ENCODE results near the gene PNPLA6. TPM values are rescaled to one million over a fixed set of nuclear protein-coding genes. Genes with fewer than 3 reads are reported as not detected.

Gene PNPLA6
- total RNA-seq, 1 donor from 2014 or later: 116 TPM

DNA sequence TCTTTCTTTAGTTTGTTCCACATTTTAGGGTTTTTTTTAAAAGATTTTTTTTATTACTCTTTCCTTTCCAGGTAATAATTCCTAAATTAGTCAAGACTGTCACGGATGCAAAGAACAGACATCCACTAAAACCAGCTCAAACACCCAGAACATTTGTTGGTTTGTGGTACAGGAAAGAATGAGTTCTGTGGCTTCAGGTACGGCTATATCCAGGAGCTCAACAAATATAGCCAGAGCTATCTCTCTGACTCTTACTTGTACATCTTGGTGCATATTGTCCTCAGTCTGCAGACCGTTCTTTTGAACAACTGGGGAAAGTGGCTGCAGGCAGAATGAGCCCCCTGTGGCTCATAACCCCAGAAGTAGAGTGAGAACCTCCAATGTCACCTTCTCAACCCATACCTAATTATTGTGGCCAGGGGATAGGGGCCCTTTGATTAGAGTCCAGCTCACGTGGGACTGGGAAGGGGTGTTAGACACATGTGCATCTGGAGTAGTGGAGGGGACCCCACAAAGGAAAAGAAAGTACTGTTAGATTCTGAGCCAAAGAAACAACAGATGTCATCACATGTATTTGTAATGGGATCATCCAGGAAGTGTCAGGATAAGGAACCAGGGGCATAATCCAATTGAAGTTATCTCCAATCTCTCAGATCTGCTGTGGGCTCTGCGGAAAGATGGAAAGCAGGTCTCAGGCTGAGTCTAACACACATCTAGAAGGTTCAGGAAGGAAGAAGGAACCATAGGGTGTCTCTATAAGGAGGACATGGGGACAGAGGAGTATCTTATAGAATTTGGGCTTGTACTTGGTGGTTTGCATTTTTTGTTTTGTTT lies 21.5 kb upstream of the PNPLA6 start:
- TF ChIP-seq, protein P1, sequence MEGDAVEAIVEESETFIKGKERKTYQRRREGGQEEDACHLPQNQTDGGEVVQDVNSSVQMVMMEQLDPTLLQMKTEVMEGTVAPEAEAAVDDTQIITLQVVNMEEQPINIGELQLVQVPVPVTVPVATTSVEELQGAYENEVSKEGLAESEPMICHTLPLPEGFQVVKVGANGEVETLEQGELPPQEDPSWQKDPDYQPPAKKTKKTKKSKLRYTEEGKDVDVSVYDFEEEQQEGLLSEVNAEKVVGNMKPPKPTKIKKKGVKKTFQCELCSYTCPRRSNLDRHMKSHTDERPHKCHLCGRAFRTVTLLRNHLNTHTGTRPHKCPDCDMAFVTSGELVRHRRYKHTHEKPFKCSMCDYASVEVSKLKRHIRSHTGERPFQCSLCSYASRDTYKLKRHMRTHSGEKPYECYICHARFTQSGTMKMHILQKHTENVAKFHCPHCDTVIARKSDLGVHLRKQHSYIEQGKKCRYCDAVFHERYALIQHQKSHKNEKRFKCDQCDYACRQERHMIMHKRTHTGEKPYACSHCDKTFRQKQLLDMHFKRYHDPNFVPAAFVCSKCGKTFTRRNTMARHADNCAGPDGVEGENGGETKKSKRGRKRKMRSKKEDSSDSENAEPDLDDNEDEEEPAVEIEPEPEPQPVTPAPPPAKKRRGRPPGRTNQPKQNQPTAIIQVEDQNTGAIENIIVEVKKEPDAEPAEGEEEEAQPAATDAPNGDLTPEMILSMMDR (IDR thresholded peaks at IDR 0.05): no peak
- Mint-ChIP-seq H3K9me3 (no peaks in the 10 kb centered on the region), H3K27me3 (peaks cover 6% of the 10 kb centered on the region), H3K4me3 (peak overlapping the region; percentile 12), H3K4me1 (peaks cover 12% of the 10 kb centered on the region), H3K27ac (no peak overlapping the region), H3K36me3 (ENCODE audit: low read depth) (no peaks in the 10 kb centered on the region)
- CTCF ChIA-PET: no interaction called here
- DNase-seq (no peak), ATAC-seq (ENCODE audit: low read depth) (no peak)
- intact Hi-C loops (cut with micrococcal nuclease): no loop called here
- POLR2A ChIA-PET: interaction anchor here (0.7 kb wide), 1 partner anchor 24 kb away, joined by 3 read pairs; no protein-coding TSS in a partner anchor

- peaks cover 6% of the 10 kb centered on the region for H3K27me3 Mint-ChIP-seq
- no peak for ATAC-seq (ENCODE audit: low read depth)
- intact Hi-C loops (cut with micrococcal nuclease): no loop called here
- H3K27ac Mint-ChIP-seq: peak overlapping the region; percentile 79
- TF ChIP-seq, protein P1 (IDR thresholded peaks at IDR 0.05): no peak
- CTCF ChIA-PET: no interaction called here
- peak overlapping the region; percentile 74 for H3K4me3 Mint-ChIP-seq
- H3K9me3 Mint-ChIP-seq: no peaks in the 10 kb centered on the region
- peaks cover 12% of the 10 kb centered on the region for H3K4me1 Mint-ChIP-seq
- POLR2A ChIA-PET: interaction anchor here (1.4 kb wide), 1 partner anchor 416 kb away, joined by 4 read pairs; no protein-coding TSS in a partner anchor
- DNase-seq: no peak
- H3K36me3 Mint-ChIP-seq (ENCODE audit: low read depth): peaks cover 2% of the 10 kb centered on the region
Measured at GRCh38 chr19:7515110-7515644, 20.3 kb upstream of the PNPLA6 start.

GRCh38 chr19:7515645-7516151 lies 19.8 kb upstream of the PNPLA6 start, which contains the start of gene ZNF358:
ZNF358 (plus strand) TSS chr19:7516103; CDS start chr19:7519243, 3,140 bp downstream.
- Mint-ChIP-seq H3K4me3 (peak within 1 kb of the TSS; percentile 76), H3K4me1 (peaks cover 12% of the 10 kb centered on the region), H3K27me3 (peaks cover 6% of the 10 kb centered on the region), H3K36me3 (ENCODE audit: low read depth) (peaks cover 2% of the 10 kb centered on the region), H3K27ac (peak within 1 kb of the TSS; percentile 79), H3K9me3 (no peaks in the 10 kb centered on the region)
- ATAC-seq (ENCODE audit: low read depth) (peak; percentile 98), DNase-seq (peak; percentile 56)
- ChIA-PET POLR2A (interaction anchor here (0.9 to 1.4 kb wide), 2 partner anchors 114 to 416 kb away, joined by 3 to 4 read pairs; partner anchors contain the start of gene PET100), CTCF (no interaction called here)
- TF ChIP-seq, protein P1 (IDR thresholded peaks at IDR 0.05): no peak
- intact Hi-C loops (cut with micrococcal nuclease): loop anchor here (2.0 kb wide), 1 partner anchor 19 kb away; the partner anchor contains the start of gene PNPLA6

- Mint-ChIP-seq H3K4me3 (peak overlapping the region; percentile 76), H3K9me3 (no peaks in the 10 kb centered on the region), H3K36me3 (ENCODE audit: low read depth) (peaks cover 2% of the 10 kb centered on the region), H3K27ac (peak overlapping the region; percentile 35), H3K4me1 (peaks cover 12% of the 10 kb centered on the region), H3K27me3 (peaks cover 6% of the 10 kb centered on the region)
- DNase-seq (no peak), ATAC-seq (ENCODE audit: low read depth) (no peak)
- ChIA-PET POLR2A (interaction anchor here (0.5 to 1.4 kb wide), 5 partner anchors 18 to 1187 kb away, joined by 3 to 4 read pairs (median 3); partner anchors contain the start of gene PET100), CTCF (no interaction called here)
- TF ChIP-seq, protein P1 (IDR thresholded peaks at IDR 0.05): no peak
- intact Hi-C loops (cut with micrococcal nuclease): loop anchor here (2.0 kb wide), 1 partner anchor 18 kb away; the partner anchor contains the start of gene PNPLA6
Measured at GRCh38 chr19:7516333-7516732, 19.2 kb upstream of the PNPLA6 start.
